Measurements from ENCODE around the gene CENPK. TPM values are rescaled to one million over a fixed set of nuclear protein-coding genes. Genes with fewer than 3 reads are reported as not detected.

CENPK gene
- total RNA-seq, 1 experiment from 2014 or later = 34.2 TPM

DNA sequence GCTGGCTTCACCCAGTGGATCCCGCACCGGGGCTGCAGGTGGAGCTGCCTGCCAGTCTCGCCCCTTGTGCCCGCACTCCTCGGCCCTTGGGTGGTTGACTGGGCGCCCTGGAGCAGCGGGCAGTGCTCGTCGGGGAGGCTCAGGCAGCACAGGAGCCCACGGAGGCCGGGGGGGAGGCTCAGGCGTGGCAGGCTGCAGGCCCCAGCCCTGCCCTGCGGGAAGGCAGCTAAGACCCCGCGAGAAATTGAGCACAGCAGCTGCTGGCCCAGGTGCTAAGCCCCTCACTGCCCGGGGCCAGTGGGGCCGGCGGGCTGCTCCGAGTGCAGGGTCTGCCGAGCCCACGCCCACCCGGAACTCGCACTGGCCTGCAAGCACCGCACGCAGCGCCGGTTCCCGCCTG, 77.6 kb downstream of the CENPK start:
- H3K36me3 ChIP-seq (ENCODE audit: control insufficient read depth, insufficient read depth, low read length) = no peaks in the 10 kb centered on the region
- no peak for ATAC-seq
- no peak overlapping the region for H3K27ac ChIP-seq (ENCODE audit: low read length)
- DNase-seq (ENCODE audit: low read depth, low spot score) = no peak
- H3K4me1 ChIP-seq (ENCODE audit: control insufficient read depth, insufficient read depth, low read length) = peaks cover 5% of the 10 kb centered on the region
- in situ Hi-C loops (cut with HindIII; ENCODE audit: low pct_unique_long_range_greater_than_20kb, low sequenced_read_pairs) (no loop called here), intact Hi-C loops (cut with micrococcal nuclease; ENCODE audit: unreplicated experiment) (no loop called here)
- ChIA-PET POLR2A (no interaction called here), CTCF (interaction anchor here (1.3 kb wide), 1 partner anchor 675 kb away, joined by 6 read pairs; no protein-coding TSS in a partner anchor)
- H3K9me3 ChIP-seq (ENCODE audit: control insufficient read depth, insufficient read depth, low read depth, low read length) = no peaks in the 10 kb centered on the region
- H3K4me3 ChIP-seq (ENCODE audit: low read depth in 2 of 2, low read length in 2 of 2) = no peak overlapping the region
- no TSS peak for BruUV-seq (replicated peaks)
- TF ChIP-seq TCF7L2 (IDR thresholded peaks at IDR 0.05; ENCODE audit: low read depth, low read length) (no peak), POLR2AphosphoS5 (IDR thresholded peaks at IDR 0.05; ENCODE audit: low read depth, low read length) (no peak), SIN3A (IDR thresholded peaks at IDR 0.05; ENCODE audit: borderline replicate concordance, insufficient read depth, low read depth, low read length) (no peak)
- TF ChIP-seq, protein P1, sequence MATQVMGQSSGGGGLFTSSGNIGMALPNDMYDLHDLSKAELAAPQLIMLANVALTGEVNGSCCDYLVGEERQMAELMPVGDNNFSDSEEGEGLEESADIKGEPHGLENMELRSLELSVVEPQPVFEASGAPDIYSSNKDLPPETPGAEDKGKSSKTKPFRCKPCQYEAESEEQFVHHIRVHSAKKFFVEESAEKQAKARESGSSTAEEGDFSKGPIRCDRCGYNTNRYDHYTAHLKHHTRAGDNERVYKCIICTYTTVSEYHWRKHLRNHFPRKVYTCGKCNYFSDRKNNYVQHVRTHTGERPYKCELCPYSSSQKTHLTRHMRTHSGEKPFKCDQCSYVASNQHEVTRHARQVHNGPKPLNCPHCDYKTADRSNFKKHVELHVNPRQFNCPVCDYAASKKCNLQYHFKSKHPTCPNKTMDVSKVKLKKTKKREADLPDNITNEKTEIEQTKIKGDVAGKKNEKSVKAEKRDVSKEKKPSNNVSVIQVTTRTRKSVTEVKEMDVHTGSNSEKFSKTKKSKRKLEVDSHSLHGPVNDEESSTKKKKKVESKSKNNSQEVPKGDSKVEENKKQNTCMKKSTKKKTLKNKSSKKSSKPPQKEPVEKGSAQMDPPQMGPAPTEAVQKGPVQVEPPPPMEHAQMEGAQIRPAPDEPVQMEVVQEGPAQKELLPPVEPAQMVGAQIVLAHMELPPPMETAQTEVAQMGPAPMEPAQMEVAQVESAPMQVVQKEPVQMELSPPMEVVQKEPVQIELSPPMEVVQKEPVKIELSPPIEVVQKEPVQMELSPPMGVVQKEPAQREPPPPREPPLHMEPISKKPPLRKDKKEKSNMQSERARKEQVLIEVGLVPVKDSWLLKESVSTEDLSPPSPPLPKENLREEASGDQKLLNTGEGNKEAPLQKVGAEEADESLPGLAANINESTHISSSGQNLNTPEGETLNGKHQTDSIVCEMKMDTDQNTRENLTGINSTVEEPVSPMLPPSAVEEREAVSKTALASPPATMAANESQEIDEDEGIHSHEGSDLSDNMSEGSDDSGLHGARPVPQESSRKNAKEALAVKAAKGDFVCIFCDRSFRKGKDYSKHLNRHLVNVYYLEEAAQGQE (IDR thresholded peaks at IDR 0.05; ENCODE audit: insufficient read depth in 1 of 2, low read depth in 2 of 2, low read length in 1 of 2) = no peak
- TF ChIP-seq, protein P2, sequence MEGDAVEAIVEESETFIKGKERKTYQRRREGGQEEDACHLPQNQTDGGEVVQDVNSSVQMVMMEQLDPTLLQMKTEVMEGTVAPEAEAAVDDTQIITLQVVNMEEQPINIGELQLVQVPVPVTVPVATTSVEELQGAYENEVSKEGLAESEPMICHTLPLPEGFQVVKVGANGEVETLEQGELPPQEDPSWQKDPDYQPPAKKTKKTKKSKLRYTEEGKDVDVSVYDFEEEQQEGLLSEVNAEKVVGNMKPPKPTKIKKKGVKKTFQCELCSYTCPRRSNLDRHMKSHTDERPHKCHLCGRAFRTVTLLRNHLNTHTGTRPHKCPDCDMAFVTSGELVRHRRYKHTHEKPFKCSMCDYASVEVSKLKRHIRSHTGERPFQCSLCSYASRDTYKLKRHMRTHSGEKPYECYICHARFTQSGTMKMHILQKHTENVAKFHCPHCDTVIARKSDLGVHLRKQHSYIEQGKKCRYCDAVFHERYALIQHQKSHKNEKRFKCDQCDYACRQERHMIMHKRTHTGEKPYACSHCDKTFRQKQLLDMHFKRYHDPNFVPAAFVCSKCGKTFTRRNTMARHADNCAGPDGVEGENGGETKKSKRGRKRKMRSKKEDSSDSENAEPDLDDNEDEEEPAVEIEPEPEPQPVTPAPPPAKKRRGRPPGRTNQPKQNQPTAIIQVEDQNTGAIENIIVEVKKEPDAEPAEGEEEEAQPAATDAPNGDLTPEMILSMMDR (IDR thresholded peaks at IDR 0.05) = no peak
- peaks cover 5% of the 10 kb centered on the region; the same call in 1 of the 2 replicates for H3K27me3 ChIP-seq (ENCODE audit: control insufficient read depth, insufficient read depth, low read length)

DNA sequence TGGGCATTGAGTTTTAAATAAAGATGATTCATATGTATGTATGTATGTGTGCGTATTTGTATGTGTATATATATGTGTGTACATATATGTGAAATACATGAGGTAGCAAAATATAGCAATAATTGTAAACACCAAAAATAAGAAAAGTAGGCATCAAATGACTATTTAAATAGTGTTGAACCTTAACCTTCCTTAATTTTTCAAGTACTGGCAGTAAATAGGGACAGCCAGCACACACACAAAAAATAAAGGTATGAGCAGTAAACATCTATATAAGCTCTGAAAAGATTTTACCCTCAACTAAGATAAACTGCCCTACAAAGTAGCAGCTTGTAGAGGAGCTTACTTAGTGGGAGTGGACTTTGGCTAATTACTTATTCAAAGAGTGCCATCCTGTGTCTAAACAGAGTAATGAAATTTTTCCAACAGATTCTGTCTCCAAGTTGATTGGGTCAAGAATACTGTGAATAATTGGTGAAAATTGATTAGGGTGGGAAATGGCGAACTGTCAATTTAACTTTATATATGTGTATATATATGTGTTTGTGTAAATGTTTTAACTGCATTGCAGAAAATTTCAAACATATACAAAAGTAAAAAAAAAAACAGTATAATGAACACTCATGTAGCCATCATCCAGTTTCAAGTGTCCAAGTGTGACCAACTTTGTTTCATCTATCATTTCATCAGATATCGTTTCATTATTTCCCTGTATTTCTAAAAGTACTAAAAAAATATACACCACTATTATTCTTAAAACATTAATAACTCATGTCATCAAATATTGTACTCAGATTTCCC, 79.2 kb downstream of the CENPK start:
- intact Hi-C loops (cut with micrococcal nuclease; ENCODE audit: unreplicated experiment) = loop anchor here (1.0 to 5.0 kb wide), 3 partner anchors 382 to 672 kb away; no protein-coding TSS in a partner anchor
- ATAC-seq (peak; percentile 83), DNase-seq (ENCODE audit: low read depth, low spot score) (peak; percentile 55)
- ChIA-PET POLR2A (no interaction called here), CTCF (interaction anchor here (0.6 to 1.6 kb wide), 7 partner anchors 10 to 673 kb away, joined by 3 to 11 read pairs (median 4); no protein-coding TSS in a partner anchor)
- no TSS peak for BruUV-seq (replicated peaks)
- Histone ChIP-seq H3K36me3 (ENCODE audit: control insufficient read depth, insufficient read depth, low read length) (no peaks in the 10 kb centered on the region), H3K4me3 (ENCODE audit: low read depth in 2 of 2, low read length in 2 of 2) (peak overlapping the region in 1 of 2 experiments; percentile 58; a peak in 2 of 4 replicates), H3K27me3 (ENCODE audit: control insufficient read depth, insufficient read depth, low read length) (peaks cover 18% of the 10 kb centered on the region), H3K9me3 (ENCODE audit: control insufficient read depth, insufficient read depth, low read depth, low read length) (no peaks in the 10 kb centered on the region), H3K4me1 (ENCODE audit: control insufficient read depth, insufficient read depth, low read length) (peaks cover 9% of the 10 kb centered on the region), H3K27ac (ENCODE audit: low read length) (no peak overlapping the region)
- TF ChIP-seq, protein P1 (IDR thresholded peaks at IDR 0.05; ENCODE audit: insufficient read depth in 1 of 2, low read depth in 2 of 2, low read length in 1 of 2) = no peak
- TF ChIP-seq, protein P2 (IDR thresholded peaks at IDR 0.05) = peak; percentile 63; the same call in 1 of the 2 replicates
- in situ Hi-C loops (cut with HindIII; ENCODE audit: low pct_unique_long_range_greater_than_20kb, low sequenced_read_pairs) = no loop called here

Data from Panc1 (cell line).